Neuronal stem cell (in vitro differentiated cells): ENCODE measurements around the gene HDAC2.

Experiments
- DNase-seq: peaks from one replicate; pipeline ENCODE4 v3.0.0-alpha.2; 2013; ENCODE audit warnings: low spot score
- H2AFZ ChIP-seq: one replicate; pipeline ENCODE4 v1.6.1; 2013; ENCODE audit warnings: mild to moderate bottlenecking, low read length, inconsistent platforms
- H2AK5ac ChIP-seq: 2 replicates; pipeline ENCODE4 v1.6.1; 2013; ENCODE audit warnings: low read depth, mild to moderate bottlenecking, inconsistent platforms, low read length, moderate library complexity, mixed read lengths
- H2BK120ac ChIP-seq: 2 replicates; pipeline ENCODE4 v1.6.1; 2013; ENCODE audit warnings: low read depth, mild to moderate bottlenecking, inconsistent platforms, low read length, moderate library complexity, mixed read lengths
- H2BK12ac ChIP-seq: one replicate; pipeline ENCODE4 v1.6.1; 2013; ENCODE audit warnings: low read length, inconsistent platforms
- H2BK15ac ChIP-seq: 2 replicates; pipeline ENCODE4 v1.6.1; 2013; ENCODE audit warnings: mild to moderate bottlenecking, low read length, inconsistent platforms, mixed read lengths
- H2BK5ac ChIP-seq: one replicate; pipeline ENCODE4 v1.6.1; 2013; ENCODE audit warnings: inconsistent platforms, mild to moderate bottlenecking, low read length, moderate library complexity
- H3K14ac ChIP-seq: one replicate; pipeline ENCODE4 v1.6.1; 2013; ENCODE audit warnings: low read length, inconsistent platforms
- H3K18ac ChIP-seq: 2 replicates; pipeline ENCODE4 v1.6.1; 2013; ENCODE audit warnings: low read length, inconsistent platforms
- H3K23ac ChIP-seq: 2 replicates; pipeline ENCODE4 v1.6.1; 2013; ENCODE audit warnings: low read depth, mild to moderate bottlenecking, mixed read lengths, low read length, inconsistent platforms; ENCODE audit not compliant: poor library complexity
- H3K27ac ChIP-seq: replicated peaks from 3 replicates; pipeline ENCODE4 v1.5.1; 2013; ENCODE audit warnings: low read length, inconsistent platforms
- H3K27me3 ChIP-seq, 3 experiments: 2 replicates each; pipeline ENCODE4 v1.6.1; 2013; ENCODE audit warnings: low read length in 3 of 3, mild to moderate bottlenecking in 2 of 3, inconsistent platforms in 1 of 3, low read depth in 1 of 3, mixed read lengths in 1 of 3, moderate library complexity in 1 of 3; ENCODE audit not compliant: control insufficient read depth in 3 of 3, insufficient read depth in 3 of 3
- H3K36me3 ChIP-seq, 2 donors: replicated peaks in 1 of 2; 2 replicates each; pipeline ENCODE4 v1.6.1; 2013; ENCODE audit warnings: low read length in 2 of 2; ENCODE audit not compliant: control insufficient read depth in 2 of 2, insufficient read depth in 2 of 2
- H3K4ac ChIP-seq: 2 replicates; pipeline ENCODE4 v1.6.1; 2013; ENCODE audit warnings: inconsistent platforms, mild to moderate bottlenecking, low read length, moderate library complexity
- H3K4me1 ChIP-seq, 2 donors: 1 replicate in 1 of 2; 2 replicates in 1 of 2; pipeline ENCODE4 v1.6.1; 2013; ENCODE audit warnings: low read length in 2 of 2, low read depth in 1 of 2; ENCODE audit not compliant: control insufficient read depth in 2 of 2, insufficient read depth in 1 of 2
- H3K4me2 ChIP-seq: one replicate; pipeline ENCODE4 v1.6.1; 2013; ENCODE audit warnings: mild to moderate bottlenecking, low read length, inconsistent platforms; ENCODE audit not compliant: insufficient read depth, poor library complexity, severe bottlenecking
- H3K4me3 ChIP-seq, 2 donors: 2 replicates each; pipeline ENCODE4 v1.5.1; 2013; ENCODE audit warnings: low read length in 2 of 2, mild to moderate bottlenecking in 2 of 2, inconsistent platforms in 1 of 2, moderate library complexity in 1 of 2
- H3K79me1 ChIP-seq: one replicate; pipeline ENCODE4 v1.6.1; 2013; ENCODE audit warnings: low read depth, mild to moderate bottlenecking, inconsistent platforms, low read length, moderate library complexity
- H3K9ac ChIP-seq: one replicate; pipeline ENCODE4 v1.6.1; 2013; ENCODE audit warnings: mild to moderate bottlenecking, low read depth, low read length, inconsistent platforms; ENCODE audit not compliant: poor library complexity
- H3K9me3 ChIP-seq, 2 donors: replicated peaks in 1 of 2; 2 replicates each; pipeline versions ENCODE3 to v1.6.1; 2013; ENCODE audit warnings: low read length in 2 of 2, mild to moderate bottlenecking in 2 of 2, inconsistent platforms in 1 of 2, low read depth in 1 of 2, mixed read lengths in 1 of 2, moderate library complexity in 1 of 2; ENCODE audit not compliant: control insufficient read depth in 2 of 2, insufficient read depth in 1 of 2
- H4K8ac ChIP-seq: one replicate; pipeline ENCODE4 v1.6.1; 2013; ENCODE audit warnings: low read depth, mild to moderate bottlenecking, inconsistent platforms, low read length, moderate library complexity
- H4K91ac ChIP-seq: one replicate; pipeline ENCODE4 v1.6.1; 2013; ENCODE audit warnings: low read length, low read depth, mild to moderate bottlenecking, inconsistent platforms; ENCODE audit not compliant: poor library complexity
- WGBS, 2 donors: extraction: QIAGEN DNeasy Blood & Tissue Kit; methylation state at CpG; one replicate each; pipeline ENCODE4 v1.1.7; 2013; ENCODE audit warnings: missing lambda C conversion rate in 2 of 2, mixed read lengths in 1 of 2; ENCODE audit not compliant: insufficient read length in 2 of 2, insufficient replicate concordance in 1 of 2; ENCODE audit errors: extremely low coverage in 2 of 2; 5-methylcytosine and 5-hydroxymethylcytosine counted together

The HDAC2 gene

GRCh38 chr6:113969888-113970804 lies 802 bp downstream of the HDAC2 start:
- peak overlapping the region; percentile 98 for H3K9ac ChIP-seq
- H2AK5ac ChIP-seq = peak overlapping the region; percentile 98

GRCh38 chr6:113968472-113968871 lies 2.5 kb downstream of the HDAC2 start:
- H3K4me2 ChIP-seq = peak overlapping the region; percentile 48
- H2BK12ac ChIP-seq = no peak overlapping the region
- no peak overlapping the region for H4K91ac ChIP-seq
- no peak overlapping the region for H2BK120ac ChIP-seq
- DNase-seq = no peak
- H3K23ac ChIP-seq = no peak overlapping the region
- no peak overlapping the region for H4K8ac ChIP-seq
- peak overlapping the region; percentile 44 to 68 for H3K4me3 ChIP-seq
- peaks cover 0 to 37% of the 10 kb centered on the region in 2 donors for H3K36me3 ChIP-seq
- no peak overlapping the region for H2BK15ac ChIP-seq
- H3K79me1 ChIP-seq = peaks cover 4% of the 10 kb centered on the region
- H2BK5ac ChIP-seq = no peak overlapping the region
- no peak overlapping the region for H3K9ac ChIP-seq
- H3K4me1 ChIP-seq = peaks cover 3 to 4% of the 10 kb centered on the region in 2 donors
- H3K27me3 ChIP-seq = no peaks in the 10 kb centered on the region
- H2AFZ ChIP-seq = no peak overlapping the region
- H3K14ac ChIP-seq = no peak overlapping the region
- H2AK5ac ChIP-seq = no peak overlapping the region
- H3K9me3 ChIP-seq = peaks cover 2 to 18% of the 10 kb centered on the region in 2 donors
- no peak overlapping the region for H3K27ac ChIP-seq
- WGBS, 2 donors = no CpG with 5 or more reads among the region's 6 CpGs
- H3K18ac ChIP-seq = no peak overlapping the region
- no peak overlapping the region for H3K4ac ChIP-seq

More at GRCh38 chr6:113969888-113970804, 802 bp downstream of the HDAC2 start:
- Histone ChIP-seq H3K4me3 (peak overlapping the region; percentile 68 to 100), H3K4me1 (peaks cover 3 to 4% of the 10 kb centered on the region in 2 donors), H2BK5ac (peak overlapping the region; percentile 98), H3K9me3 (peaks cover 0 to 7% of the 10 kb centered on the region in 2 donors), H2BK120ac (peak overlapping the region; percentile 92), H3K79me1 (peaks cover 4% of the 10 kb centered on the region), H2AFZ (peak overlapping the region; percentile 95), H4K8ac (no peak overlapping the region), H2BK15ac (peak overlapping the region; percentile 90), H3K36me3 (peaks cover 0 to 25% of the 10 kb centered on the region in 2 donors), H3K27ac (peak overlapping the region; percentile 100), H2BK12ac (peak overlapping the region; percentile 85), H3K27me3 (no peaks in the 10 kb centered on the region), H3K18ac (peak overlapping the region; percentile 100), H4K91ac (peak overlapping the region; percentile 99), H3K23ac (peak overlapping the region; percentile 92), H3K4me2 (peak overlapping the region; percentile 42), H3K4ac (no peak overlapping the region), H3K14ac (peak overlapping the region; percentile 100)
- no CpG with 5 or more reads among the region's 70 CpGs for WGBS, 2 donors
- DNase-seq = peak; percentile 58

GRCh38 chr6:113967777-113968176 lies 3.2 kb downstream of the HDAC2 start:
- Histone ChIP-seq H2BK120ac (no peak overlapping the region), H4K8ac (no peak overlapping the region), H3K4ac (no peak overlapping the region), H2BK12ac (no peak overlapping the region), H2BK15ac (no peak overlapping the region), H4K91ac (no peak overlapping the region), H3K4me3 (no peak overlapping the region), H3K4me1 (peaks cover 3 to 4% of the 10 kb centered on the region in 2 donors), H3K79me1 (peaks cover 4% of the 10 kb centered on the region), H3K27ac (no peak overlapping the region), H3K4me2 (no peak overlapping the region), H3K9me3 (peaks cover 2 to 21% of the 10 kb centered on the region in 2 donors), H3K23ac (no peak overlapping the region), H2BK5ac (no peak overlapping the region), H3K14ac (no peak overlapping the region), H3K18ac (no peak overlapping the region), H2AK5ac (no peak overlapping the region), H3K9ac (no peak overlapping the region), H2AFZ (no peak overlapping the region), H3K36me3 (peaks cover 0 to 42% of the 10 kb centered on the region in 2 donors), H3K27me3 (no peaks in the 10 kb centered on the region)
- DNase-seq = no peak
- no CpG with 5 or more reads among the region's 3 CpGs for WGBS, 2 donors

- Histone ChIP-seq H3K4me2 (no peak overlapping the region), H3K18ac (no peak overlapping the region), H3K36me3 (peaks cover 0 to 74% of the 10 kb centered on the region in 2 donors), H2BK5ac (no peak overlapping the region), H4K91ac (no peak overlapping the region), H3K79me1 (no peaks in the 10 kb centered on the region), H3K4me3 (no peak overlapping the region), H3K23ac (no peak overlapping the region), H3K9me3 (peaks cover 2 to 23% of the 10 kb centered on the region in 2 donors), H3K27me3 (no peaks in the 10 kb centered on the region), H2AK5ac (no peak overlapping the region), H4K8ac (no peak overlapping the region), H3K14ac (no peak overlapping the region), H3K4ac (no peak overlapping the region), H3K9ac (no peak overlapping the region), H3K27ac (no peak overlapping the region), H2BK15ac (no peak overlapping the region), H2BK120ac (no peak overlapping the region), H2AFZ (no peak overlapping the region), H3K4me1 (no peaks in the 10 kb centered on the region), H2BK12ac (no peak overlapping the region)
- no CpG with 5 or more reads among the region's 2 CpGs for WGBS, 2 donors
- DNase-seq = no peak
These were observed 10.2 kb downstream of the HDAC2 start for GRCh38 chr6:113960795-113961194.
